Keratinocyte (primary cell): ENCODE data around the gene SIK3. TPM values are rescaled to one million over a fixed set of nuclear protein-coding genes. Genes with fewer than 3 reads are reported as not detected.

Source experiments
- DNase-seq: peaks from one replicate; pipeline ENCODE4 v3.0.0-alpha.2; 2011; ENCODE audit warnings: low read depth, missing footprints, low spot score
- FAIRE-seq: peaks from 2 replicates; lab custom pipeline; 2011; peaks lifted over from hg19 to GRCh38; lab: Jason Lieb, UNC
- H2AFZ ChIP-seq: 2 replicates; pipeline ENCODE4 v1.6.0; 2012; ENCODE audit warnings: low read length, control low read depth, inconsistent platforms; ENCODE audit not compliant: control insufficient read depth
- H3K27ac ChIP-seq: 2 replicates; pipeline ENCODE4 v1.5.1; 2011; ENCODE audit warnings: low read length; ENCODE audit not compliant: control insufficient read depth, insufficient read depth
- H3K27me3 ChIP-seq: 3 replicates; pipeline ENCODE4 v1.6.0; 2011; ENCODE audit warnings: low read length; ENCODE audit not compliant: control insufficient read depth, insufficient read depth; ENCODE audit errors: extremely low read depth
- H3K36me3 ChIP-seq, 2 experiments: 2 replicates in 1 of 2; 3 replicates in 1 of 2; pipeline ENCODE4 v1.5.1; 2011; ENCODE audit warnings: low read length in 2 of 2, mild to moderate bottlenecking in 1 of 2; ENCODE audit not compliant: control insufficient read depth in 2 of 2, insufficient read depth in 2 of 2; ENCODE audit errors: extremely low read depth in 1 of 2
- H3K4me1 ChIP-seq: 3 replicates; pipeline ENCODE4 v1.5.1; 2011; ENCODE audit warnings: low read length; ENCODE audit not compliant: control insufficient read depth, insufficient read depth; ENCODE audit errors: extremely low read depth
- H3K4me2 ChIP-seq: 3 replicates; pipeline ENCODE4 v1.6.0; 2011; ENCODE audit warnings: low read depth, low read length; ENCODE audit not compliant: control insufficient read depth, insufficient read depth; ENCODE audit errors: extremely low read depth
- H3K4me3 ChIP-seq, 3 experiments: fragments of 200-600 bp in 1 of 3; sonication (generic) in 1 of 3; 2 replicates in 2 of 3; 3 replicates in 1 of 3; pipeline ENCODE4 v1.5.1; 2011 to 2016; ENCODE audit warnings: low read length in 3 of 3, mild to moderate bottlenecking in 3 of 3, control low read depth in 2 of 3, inconsistent platforms in 1 of 3, low read depth in 1 of 3, mixed read lengths in 1 of 3, mixed run types in 1 of 3, moderate library complexity in 1 of 3; ENCODE audit not compliant: control insufficient read depth in 2 of 3, insufficient read depth in 2 of 3; ENCODE audit errors: extremely low read depth in 1 of 3
- H3K79me2 ChIP-seq: 2 replicates; pipeline ENCODE4 v1.6.0; 2012; ENCODE audit warnings: low read length; ENCODE audit not compliant: control insufficient read depth, insufficient read depth
- H3K9ac ChIP-seq: 3 replicates; pipeline ENCODE4 v1.6.0; 2011; ENCODE audit warnings: low read length; ENCODE audit not compliant: control insufficient read depth, insufficient read depth; ENCODE audit errors: extremely low read depth
- H3K9me1 ChIP-seq: 3 replicates; pipeline ENCODE4 v1.6.0; 2011; ENCODE audit warnings: low read length; ENCODE audit not compliant: control insufficient read depth, insufficient read depth; ENCODE audit errors: extremely low read depth
- H3K9me3 ChIP-seq: 2 replicates; pipeline ENCODE4 v1.5.1; 2012; ENCODE audit warnings: low read depth, low read length; ENCODE audit not compliant: control insufficient read depth
- H4K20me1 ChIP-seq: 3 replicates; pipeline ENCODE4 v1.6.0; 2011; ENCODE audit warnings: low read length; ENCODE audit not compliant: control insufficient read depth, insufficient read depth; ENCODE audit errors: extremely low read depth
- CTCF ChIP-seq, 3 experiments: IDR thresholded peaks in 1 of 3; conservative IDR thresholded peaks in 1 of 3; optimal IDR thresholded peaks in 1 of 3; 2 replicates in 2 of 3; 3 replicates in 1 of 3; pipeline versions ENCODE3 to v1.5.1; 2011; ENCODE audit warnings: low read length in 3 of 3, mild to moderate bottlenecking in 3 of 3, moderate library complexity in 2 of 3, control low read depth in 1 of 3, inconsistent platforms in 1 of 3; ENCODE audit not compliant: insufficient read depth in 2 of 3; ENCODE audit errors: extremely low read depth in 1 of 3
- EZH2 ChIP-seq: IDR thresholded peaks from one replicate; pipeline ENCODE4 v1.6.1; 2012; ENCODE audit warnings: inconsistent platforms, mild to moderate bottlenecking, low read length, moderate library complexity
- dilution Hi-C: fragments of 300-500 bp; cut with MboI; formaldehyde crosslinking; loops from one replicate; pipeline ENCODE4 v1.7.0; 2020; ENCODE audit warnings: low sequenced_read_pairs; ENCODE audit not compliant: extremely low pct_ligation_motif_present
- polyA plus RNA-seq, 5 experiments: library from polyadenylated mRNA; depleted of rRNA in 3 of 5; stranded (reverse) in 3 of 5; stranded (forward) in 1 of 5; unstranded in 1 of 5; fragments of >200 nt; gene quantifications; 1 replicate in 1 of 5; 2 replicates in 3 of 5; 3 replicates in 1 of 5; pipeline versions ENCODE4 v1.2.1 to v1.2.3, GENCODE V29; 2011 to 2012; ENCODE audit warnings: missing spikeins in 2 of 5, low read depth in 1 of 5, low replicate concordance in 1 of 5

Gene SIK3
- polyA plus RNA-seq, 1 donor (not counting 4 experiments of a cell fraction or from before 2014, with no cell fraction given): 8.2 TPM

GRCh38 chr11:116822575-116822974, 275.7 kb downstream of the SIK3 start:
- Histone ChIP-seq H3K27me3 (no peaks in the 10 kb centered on the region), H3K36me3 (no peaks in the 10 kb centered on the region), H3K9me3 (no peaks in the 10 kb centered on the region), H3K4me1 (no peaks in the 10 kb centered on the region), H3K27ac (no peak overlapping the region), H3K79me2 (no peaks in the 10 kb centered on the region), H3K4me2 (no peak overlapping the region), H4K20me1 (no peaks in the 10 kb centered on the region), H3K4me3 (no peak overlapping the region), H3K9ac (no peak overlapping the region), H2AFZ (no peak overlapping the region), H3K9me1 (no peaks in the 10 kb centered on the region)
- FAIRE-seq (no peak), DNase-seq (no peak)
- no peak for TF ChIP-seq EZH2
- TF ChIP-seq CTCF (optimal IDR thresholded peaks at IDR 0.05 in 1 of 3, IDR thresholded peaks at IDR 0.05 in 1 of 3, conservative IDR thresholded peaks at IDR 0.05 in 1 of 3; ENCODE audit: extremely low read depth in 1 of 3, insufficient read depth in 2 of 3, low read length in 3 of 3): no peak
- dilution Hi-C loops: no loop called here

- no peaks in the 10 kb centered on the region for H4K20me1 ChIP-seq
- no peaks in the 10 kb centered on the region for H3K27me3 ChIP-seq
- no peak for TF ChIP-seq CTCF (optimal IDR thresholded peaks at IDR 0.05 in 1 of 3, IDR thresholded peaks at IDR 0.05 in 1 of 3, conservative IDR thresholded peaks at IDR 0.05 in 1 of 3; ENCODE audit: extremely low read depth in 1 of 3, insufficient read depth in 2 of 3, low read length in 3 of 3)
- TF ChIP-seq EZH2: no peak
- no peaks in the 10 kb centered on the region for H3K79me2 ChIP-seq
- no peaks in the 10 kb centered on the region for H3K4me1 ChIP-seq
- H3K4me2 ChIP-seq: no peak overlapping the region
- H2AFZ ChIP-seq: no peak overlapping the region
- no peaks in the 10 kb centered on the region for H3K36me3 ChIP-seq
- H3K9me1 ChIP-seq: no peaks in the 10 kb centered on the region
- no peak overlapping the region for H3K27ac ChIP-seq
- H3K9ac ChIP-seq: no peak overlapping the region
- FAIRE-seq (no peak), DNase-seq (no peak)
- no peak overlapping the region for H3K4me3 ChIP-seq
- dilution Hi-C loops: no loop called here
- no peaks in the 10 kb centered on the region for H3K9me3 ChIP-seq
Observed at GRCh38 chr11:116821050-116821918, 276.9 kb downstream of the SIK3 start.
